ENCODE data around the gene ALDH3B2. TPM values are rescaled to one million over a fixed set of nuclear protein-coding genes. Genes with fewer than 3 reads are reported as not detected.

The ALDH3B2 gene
- total RNA-seq, 2 donors from 2014 or later = 1.8 to 4.4 TPM

GRCh38 chr11:67666676-67667489 lies 7.5 kb downstream of the ALDH3B2 start:
- no peak for DNase-seq (ENCODE audit: low spot score)

GRCh38 chr11:67666303-67666645 lies 8.1 kb downstream of the ALDH3B2 start:
- no peaks in the 10 kb centered on the region for H3K4me1 ChIP-seq (replicated peaks)
- no peak for DNase-seq (ENCODE audit: low spot score)
- intact Hi-C loops (cut with DNase I) = no loop called here
- no peak overlapping the region for H3K4me3 ChIP-seq
- TF ChIP-seq, protein P1, sequence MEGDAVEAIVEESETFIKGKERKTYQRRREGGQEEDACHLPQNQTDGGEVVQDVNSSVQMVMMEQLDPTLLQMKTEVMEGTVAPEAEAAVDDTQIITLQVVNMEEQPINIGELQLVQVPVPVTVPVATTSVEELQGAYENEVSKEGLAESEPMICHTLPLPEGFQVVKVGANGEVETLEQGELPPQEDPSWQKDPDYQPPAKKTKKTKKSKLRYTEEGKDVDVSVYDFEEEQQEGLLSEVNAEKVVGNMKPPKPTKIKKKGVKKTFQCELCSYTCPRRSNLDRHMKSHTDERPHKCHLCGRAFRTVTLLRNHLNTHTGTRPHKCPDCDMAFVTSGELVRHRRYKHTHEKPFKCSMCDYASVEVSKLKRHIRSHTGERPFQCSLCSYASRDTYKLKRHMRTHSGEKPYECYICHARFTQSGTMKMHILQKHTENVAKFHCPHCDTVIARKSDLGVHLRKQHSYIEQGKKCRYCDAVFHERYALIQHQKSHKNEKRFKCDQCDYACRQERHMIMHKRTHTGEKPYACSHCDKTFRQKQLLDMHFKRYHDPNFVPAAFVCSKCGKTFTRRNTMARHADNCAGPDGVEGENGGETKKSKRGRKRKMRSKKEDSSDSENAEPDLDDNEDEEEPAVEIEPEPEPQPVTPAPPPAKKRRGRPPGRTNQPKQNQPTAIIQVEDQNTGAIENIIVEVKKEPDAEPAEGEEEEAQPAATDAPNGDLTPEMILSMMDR (IDR thresholded peaks at IDR 0.05) = no peak
- TF ChIP-seq POLR2A (IDR thresholded peaks at IDR 0.05) = no peak
- TF ChIP-seq POLR2AphosphoS5 (IDR thresholded peaks at IDR 0.05) = no peak
- no peaks in the 10 kb centered on the region for H3K36me3 ChIP-seq
- 81% methylated on average over 11 of the region's 11 CpGs for WGBS
- no peak overlapping the region for H3K27ac ChIP-seq
- no peaks in the 10 kb centered on the region for H3K9me3 ChIP-seq
- no peaks in the 10 kb centered on the region for H3K27me3 ChIP-seq (replicated peaks; ENCODE audit: insufficient read depth)

More at GRCh38 chr11:67666676-67667489, 7.5 kb downstream of the ALDH3B2 start:
- Histone ChIP-seq H3K4me1 (replicated peaks) (no peaks in the 10 kb centered on the region), H3K9me3 (no peaks in the 10 kb centered on the region), H3K36me3 (no peaks in the 10 kb centered on the region), H3K4me3 (no peak overlapping the region), H3K27me3 (replicated peaks; ENCODE audit: insufficient read depth) (no peaks in the 10 kb centered on the region), H3K27ac (no peak overlapping the region)
- TF ChIP-seq POLR2AphosphoS5 (IDR thresholded peaks at IDR 0.05) (no peak), POLR2A (IDR thresholded peaks at IDR 0.05) (no peak)
- TF ChIP-seq, protein P1 (IDR thresholded peaks at IDR 0.05) = no peak
- intact Hi-C loops (cut with DNase I) = no loop called here
- 74% methylated on average over 18 of the region's 20 CpGs for WGBS

GRCh38 chr11:67665541-67666302 lies 8.7 kb downstream of the ALDH3B2 start:
- intact Hi-C loops (cut with DNase I) = no loop called here
- peak; percentile 51 for DNase-seq (ENCODE audit: low spot score)
- Histone ChIP-seq H3K27ac (no peak overlapping the region), H3K9me3 (no peaks in the 10 kb centered on the region), H3K36me3 (no peaks in the 10 kb centered on the region), H3K27me3 (replicated peaks; ENCODE audit: insufficient read depth) (no peaks in the 10 kb centered on the region), H3K4me3 (no peak overlapping the region), H3K4me1 (replicated peaks) (no peaks in the 10 kb centered on the region)
- TF ChIP-seq POLR2AphosphoS5 (IDR thresholded peaks at IDR 0.05) (no peak), POLR2A (IDR thresholded peaks at IDR 0.05) (no peak)
- TF ChIP-seq, protein P1 (IDR thresholded peaks at IDR 0.05) = peak in 3 of 4 experiments; percentile 38 to 66 (median 64)
- 75% methylated on average over 23 of the region's 24 CpGs for WGBS

DNA sequence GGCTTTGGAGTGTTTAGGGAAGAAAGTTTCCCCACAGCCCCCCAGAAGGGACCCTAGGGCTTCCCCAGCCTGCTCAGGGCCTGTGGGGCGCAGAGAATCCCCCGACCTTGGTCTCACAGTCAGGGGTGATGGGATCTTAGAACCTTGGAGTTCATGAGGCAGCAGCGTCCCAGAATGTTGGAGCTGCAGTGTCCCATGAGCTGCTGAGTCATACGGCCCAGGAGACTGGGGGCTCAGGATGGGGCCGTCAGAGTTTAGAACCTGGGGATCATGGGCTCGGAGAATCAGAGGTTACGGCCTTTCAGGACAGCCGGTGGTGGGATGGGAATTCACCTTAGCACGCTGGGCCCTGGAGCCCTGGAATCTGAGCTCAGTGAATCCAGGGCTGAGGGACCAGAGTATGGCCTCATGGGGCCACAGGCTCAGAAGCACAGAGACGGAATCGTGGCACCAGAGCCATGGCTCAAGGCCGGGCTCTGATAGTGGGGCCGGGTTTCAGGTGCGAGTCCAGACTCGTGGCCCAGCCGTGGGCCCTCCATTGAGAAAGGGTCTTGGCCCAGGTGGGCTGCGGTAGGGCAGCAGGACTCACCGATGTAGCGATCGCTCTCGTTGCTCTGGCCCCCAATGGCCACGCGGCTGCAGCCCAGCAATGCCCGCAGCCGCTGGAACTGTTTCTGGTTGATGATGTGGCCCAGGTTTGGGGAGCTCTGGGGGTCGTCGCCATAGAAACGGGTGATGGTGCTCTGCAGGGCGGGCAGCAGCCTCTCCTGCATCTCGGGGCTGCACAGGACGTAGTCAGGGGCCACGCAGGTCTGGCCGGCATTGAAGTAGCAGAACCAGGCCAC lies 9.5 kb downstream of the ALDH3B2 start:
- Histone ChIP-seq H3K4me3 (no peak overlapping the region), H3K4me1 (replicated peaks) (no peaks in the 10 kb centered on the region), H3K27me3 (replicated peaks; ENCODE audit: insufficient read depth) (no peaks in the 10 kb centered on the region), H3K9me3 (no peaks in the 10 kb centered on the region), H3K27ac (no peak overlapping the region), H3K36me3 (no peaks in the 10 kb centered on the region)
- 86% methylated on average over 23 of the region's 33 CpGs for WGBS
- no peak for TF ChIP-seq POLR2A (IDR thresholded peaks at IDR 0.05)
- no peak for TF ChIP-seq POLR2AphosphoS5 (IDR thresholded peaks at IDR 0.05)
- TF ChIP-seq, protein P1 (IDR thresholded peaks at IDR 0.05) = no peak
- intact Hi-C loops (cut with DNase I) = no loop called here
- no peak for DNase-seq (ENCODE audit: low spot score)
